ENCODE results near the gene BRD3.

DNA sequence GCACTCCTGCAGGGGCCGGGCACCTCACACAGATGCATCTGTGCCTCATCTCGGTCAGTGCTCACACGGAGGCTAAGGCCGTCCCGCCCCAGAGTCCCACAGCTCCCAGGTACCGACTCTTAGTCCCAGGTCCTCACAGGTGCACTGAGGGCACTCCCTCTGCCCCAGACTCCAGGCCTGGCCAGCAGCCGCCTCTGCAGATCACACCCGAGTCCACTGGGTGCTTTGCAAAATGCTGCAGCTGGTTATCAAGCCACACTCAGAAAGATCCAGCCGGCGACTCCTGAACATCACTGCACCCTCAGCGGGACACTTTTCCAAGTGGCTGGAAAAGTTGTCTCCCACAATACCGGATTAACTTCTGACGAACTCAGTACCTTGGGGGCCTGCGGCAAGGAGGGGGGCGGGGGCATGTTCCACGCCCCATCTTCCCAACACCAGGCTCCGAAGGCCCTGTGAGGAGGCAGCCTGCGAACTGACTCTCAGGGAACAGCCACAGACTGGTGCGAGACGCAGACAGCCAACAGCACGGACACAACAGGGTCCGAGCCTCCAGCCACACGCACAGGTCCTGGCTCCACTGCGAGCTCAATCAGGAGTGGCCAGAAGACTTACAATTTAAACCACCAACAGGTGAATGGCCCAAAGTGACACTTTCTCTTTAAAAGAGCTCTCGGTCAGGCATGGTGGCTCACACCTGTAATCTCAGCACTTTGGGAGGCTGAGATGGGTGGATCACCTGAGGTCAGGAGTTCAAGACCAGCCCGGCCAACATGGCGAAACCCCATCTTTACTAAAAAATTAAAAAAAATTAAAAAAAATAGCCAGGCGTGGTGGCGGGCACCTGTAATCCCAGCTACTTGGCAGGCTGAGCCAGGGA lies 4.0 kb downstream of the BRD3 start:
- TF ChIP-seq JUND (IDR thresholded peaks at IDR 0.05), result no peak
- no peak for TF ChIP-seq RAD21 (IDR thresholded peaks at IDR 0.05; ENCODE audit: low read depth)
- TF ChIP-seq CTCF (IDR thresholded peaks at IDR 0.05 in 2 of 3, conservative IDR thresholded peaks at IDR 0.05 in 1 of 3; ENCODE audit: borderline replicate concordance in 1 of 3, insufficient read depth in 1 of 3, low read depth in 2 of 3, low read length in 2 of 3), result no peak
- no peak for TF ChIP-seq MAX (IDR thresholded peaks at IDR 0.05)
- TF ChIP-seq CBX3 (IDR thresholded peaks at IDR 0.05; ENCODE audit: low read depth), result no peak
- no peak for TF ChIP-seq POLR2AphosphoS5 (IDR thresholded peaks at IDR 0.05; ENCODE audit: low read depth, low read length)
- TF ChIP-seq, protein P1, sequence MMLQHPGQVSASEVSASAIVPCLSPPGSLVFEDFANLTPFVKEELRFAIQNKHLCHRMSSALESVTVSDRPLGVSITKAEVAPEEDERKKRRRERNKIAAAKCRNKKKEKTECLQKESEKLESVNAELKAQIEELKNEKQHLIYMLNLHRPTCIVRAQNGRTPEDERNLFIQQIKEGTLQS (IDR thresholded peaks at IDR 0.05), result no peak
- TF ChIP-seq SIN3A (IDR thresholded peaks at IDR 0.05; ENCODE audit: low read depth), result no peak
- TF ChIP-seq POLR2A (IDR thresholded peaks at IDR 0.05; ENCODE audit: borderline replicate concordance, extremely low read depth, insufficient read depth, insufficient read length), result no peak
- TF ChIP-seq, protein P2, sequence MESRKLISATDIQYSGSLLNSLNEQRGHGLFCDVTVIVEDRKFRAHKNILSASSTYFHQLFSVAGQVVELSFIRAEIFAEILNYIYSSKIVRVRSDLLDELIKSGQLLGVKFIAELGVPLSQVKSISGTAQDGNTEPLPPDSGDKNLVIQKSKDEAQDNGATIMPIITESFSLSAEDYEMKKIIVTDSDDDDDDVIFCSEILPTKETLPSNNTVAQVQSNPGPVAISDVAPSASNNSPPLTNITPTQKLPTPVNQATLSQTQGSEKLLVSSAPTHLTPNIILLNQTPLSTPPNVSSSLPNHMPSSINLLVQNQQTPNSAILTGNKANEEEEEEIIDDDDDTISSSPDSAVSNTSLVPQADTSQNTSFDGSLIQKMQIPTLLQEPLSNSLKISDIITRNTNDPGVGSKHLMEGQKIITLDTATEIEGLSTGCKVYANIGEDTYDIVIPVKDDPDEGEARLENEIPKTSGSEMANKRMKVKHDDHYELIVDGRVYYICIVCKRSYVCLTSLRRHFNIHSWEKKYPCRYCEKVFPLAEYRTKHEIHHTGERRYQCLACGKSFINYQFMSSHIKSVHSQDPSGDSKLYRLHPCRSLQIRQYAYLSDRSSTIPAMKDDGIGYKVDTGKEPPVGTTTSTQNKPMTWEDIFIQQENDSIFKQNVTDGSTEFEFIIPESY (IDR thresholded peaks at IDR 0.05; ENCODE audit: extremely low read depth, insufficient replicate concordance, low read length), result no peak
- TF ChIP-seq EZH2 (IDR thresholded peaks at IDR 0.05), result no peak
- TF ChIP-seq CEBPB (IDR thresholded peaks at IDR 0.05; ENCODE audit: low read depth), result no peak
- TF ChIP-seq EGR1 (IDR thresholded peaks at IDR 0.05; ENCODE audit: low read depth), result no peak
- TF ChIP-seq SP1 (IDR thresholded peaks at IDR 0.05; ENCODE audit: low read depth), result no peak

Measured in HCT116 (cell line).